Globus pallidus (tissue), 1 donor: ENCODE results near the gene KRTDAP.

ENCODE experiments used
- DNase-seq: peaks from one replicate; pipeline ENCODE4 v3.0.0-alpha.2; 2015; ENCODE audit warnings: low spot score

KRTDAP gene

GRCh38 chr19:35490364-35490763, at the start of gene KRTDAP:
KRTDAP (minus strand) TSS chr19:35490464; CDS start chr19:35490442, 22 bp downstream.
- no peak for DNase-seq

- DNase-seq: no peak
Observed at GRCh38 chr19:35539850-35540249, 49.6 kb upstream of the KRTDAP start.

GRCh38 chr19:35539314-35539713, 49.0 kb upstream of the KRTDAP start:
- no peak for DNase-seq

- no peak for DNase-seq
Observed at GRCh38 chr19:35534803-35535480, 44.7 kb upstream of the KRTDAP start.

GRCh38 chr19:35533822-35534392, 43.6 kb upstream of the KRTDAP start:
- no peak for DNase-seq

GRCh38 chr19:35533201-35533821, 43.0 kb upstream of the KRTDAP start, which contains the start of gene GAPDHS:
GAPDHS (plus strand) TSS chr19:35533456; CDS start chr19:35533528, 72 bp downstream.
- DNase-seq: no peak

GRCh38 chr19:35531291-35531690, 41.0 kb upstream of the KRTDAP start:
- no peak for DNase-seq

- DNase-seq: no peak
Observed at GRCh38 chr19:35529241-35530218, 39.3 kb upstream of the KRTDAP start.

GRCh38 chr19:35528218-35529038, 38.2 kb upstream of the KRTDAP start, which contains the start of gene SBSN:
SBSN (minus strand) TSS chr19:35528311; CDS start chr19:35528281, 30 bp downstream.
- DNase-seq: no peak

GRCh38 chr19:35525873-35526272, 35.6 kb upstream of the KRTDAP start:
- no peak for DNase-seq

- DNase-seq: no peak
Observed at GRCh38 chr19:35524181-35524837, 34.0 kb upstream of the KRTDAP start.

GRCh38 chr19:35522745-35523327, 32.6 kb upstream of the KRTDAP start:
- no peak for DNase-seq

- no peak for DNase-seq
Observed at GRCh38 chr19:35521124-35521743, 31.0 kb upstream of the KRTDAP start.

- DNase-seq: no peak
Observed at GRCh38 chr19:35519291-35519690, 29.0 kb upstream of the KRTDAP start.

GRCh38 chr19:35518313-35518712, 28.0 kb upstream of the KRTDAP start:
- no peak for DNase-seq

- DNase-seq: no peak
Observed at GRCh38 chr19:35517342-35517741, 27.1 kb upstream of the KRTDAP start.

- no peak for DNase-seq
Observed at GRCh38 chr19:35516310-35516709, 26.0 kb upstream of the KRTDAP start.

- no peak for DNase-seq
Observed at GRCh38 chr19:35514282-35514809, 24.1 kb upstream of the KRTDAP start.

- DNase-seq: no peak
Observed at GRCh38 chr19:35513628-35514281, 23.5 kb upstream of the KRTDAP start, which contains the start of gene DMKN. DMKN (minus strand) TSS chr19:35513649; CDS start chr19:35513475, 174 bp downstream.
